Stimulated activated CD8-positive, alpha-beta memory T cell treated with anti-CD3 and anti-CD28 coated beads, Interleukin-12 subunit alpha, Interleukin-12 subunit beta, amount 100 ng/mL, for 24 hours (primary cell): ENCODE data around the gene OPHN1.

Experiments
- DNase-seq: peaks from one replicate; pipeline ENCODE4 v3.0.0-alpha.2; 2020; ENCODE audit errors: extremely low read depth

The OPHN1 gene, protein sequence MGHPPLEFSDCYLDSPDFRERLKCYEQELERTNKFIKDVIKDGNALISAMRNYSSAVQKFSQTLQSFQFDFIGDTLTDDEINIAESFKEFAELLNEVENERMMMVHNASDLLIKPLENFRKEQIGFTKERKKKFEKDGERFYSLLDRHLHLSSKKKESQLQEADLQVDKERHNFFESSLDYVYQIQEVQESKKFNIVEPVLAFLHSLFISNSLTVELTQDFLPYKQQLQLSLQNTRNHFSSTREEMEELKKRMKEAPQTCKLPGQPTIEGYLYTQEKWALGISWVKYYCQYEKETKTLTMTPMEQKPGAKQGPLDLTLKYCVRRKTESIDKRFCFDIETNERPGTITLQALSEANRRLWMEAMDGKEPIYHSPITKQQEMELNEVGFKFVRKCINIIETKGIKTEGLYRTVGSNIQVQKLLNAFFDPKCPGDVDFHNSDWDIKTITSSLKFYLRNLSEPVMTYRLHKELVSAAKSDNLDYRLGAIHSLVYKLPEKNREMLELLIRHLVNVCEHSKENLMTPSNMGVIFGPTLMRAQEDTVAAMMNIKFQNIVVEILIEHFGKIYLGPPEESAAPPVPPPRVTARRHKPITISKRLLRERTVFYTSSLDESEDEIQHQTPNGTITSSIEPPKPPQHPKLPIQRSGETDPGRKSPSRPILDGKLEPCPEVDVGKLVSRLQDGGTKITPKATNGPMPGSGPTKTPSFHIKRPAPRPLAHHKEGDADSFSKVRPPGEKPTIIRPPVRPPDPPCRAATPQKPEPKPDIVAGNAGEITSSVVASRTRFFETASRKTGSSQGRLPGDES

DNA sequence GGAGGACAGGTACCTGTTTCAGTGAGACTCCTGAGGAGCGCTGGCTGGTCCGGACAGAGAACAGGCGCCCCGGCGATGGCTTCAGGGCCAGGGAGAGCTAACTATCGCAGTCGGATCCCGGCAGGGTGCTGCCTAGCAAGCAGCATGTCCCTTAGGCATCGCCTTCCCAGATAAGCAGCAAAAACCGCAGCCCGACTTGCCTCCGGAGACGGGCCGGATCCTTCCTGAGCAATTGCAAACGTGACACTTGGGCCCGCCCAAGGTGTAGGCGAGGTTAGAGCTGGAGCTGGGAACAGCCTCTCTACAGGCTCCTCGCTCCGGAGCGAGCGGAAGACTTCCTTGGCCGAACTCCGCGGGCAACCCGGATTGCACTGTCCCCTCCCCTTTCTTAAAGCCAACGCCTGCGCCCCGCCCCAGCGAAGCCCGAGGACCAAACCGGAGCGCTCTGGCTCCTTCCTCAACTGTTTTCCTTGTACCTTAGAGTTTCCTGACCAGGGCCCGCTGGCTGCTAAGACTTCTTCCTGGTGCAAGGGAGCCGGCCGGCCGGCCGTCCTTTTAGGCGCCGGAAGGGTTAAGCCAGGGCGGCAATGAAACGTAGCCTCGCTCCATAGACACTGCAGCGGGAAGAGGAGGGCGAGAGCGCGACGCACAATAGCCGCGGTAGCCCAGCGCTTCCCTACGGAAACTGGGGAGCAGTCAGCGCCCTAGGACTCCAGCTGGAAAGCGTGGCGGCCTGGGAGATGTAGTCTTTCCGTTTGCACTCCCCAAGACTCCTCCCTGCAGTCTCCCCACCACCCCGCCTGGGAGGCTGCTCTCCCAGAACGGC is at the start of gene OPHN1:
OPHN1 (minus strand) TSS at position 341 of the 826 bp plus-strand sequence. CDS start 475 bp downstream, outside the sequence.
- DNase-seq, result no peak

GRCh38 chrX:68480969-68481368 is 47.7 kb upstream of the OPHN1 start:
- no peak for DNase-seq

DNA sequence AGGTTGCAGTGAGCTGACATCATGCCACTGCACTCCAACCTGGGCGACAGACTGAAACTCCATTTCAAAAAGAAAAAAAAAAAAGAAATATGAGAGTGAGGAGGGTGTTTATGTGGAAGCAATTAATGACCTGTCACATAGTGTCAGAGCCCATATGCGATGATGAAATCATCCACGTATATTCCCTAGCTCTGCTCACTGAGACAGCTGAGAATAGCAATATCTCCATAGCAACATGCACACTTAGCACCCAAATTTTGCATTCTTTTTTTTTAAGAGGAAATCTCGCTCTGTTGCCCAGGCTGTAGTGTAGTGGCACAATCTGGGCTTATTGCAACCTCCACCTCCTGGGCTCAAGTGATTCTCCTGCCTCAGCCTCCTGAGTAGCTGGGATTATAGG is 31.5 kb upstream of the OPHN1 start:
- no peak for DNase-seq

DNA sequence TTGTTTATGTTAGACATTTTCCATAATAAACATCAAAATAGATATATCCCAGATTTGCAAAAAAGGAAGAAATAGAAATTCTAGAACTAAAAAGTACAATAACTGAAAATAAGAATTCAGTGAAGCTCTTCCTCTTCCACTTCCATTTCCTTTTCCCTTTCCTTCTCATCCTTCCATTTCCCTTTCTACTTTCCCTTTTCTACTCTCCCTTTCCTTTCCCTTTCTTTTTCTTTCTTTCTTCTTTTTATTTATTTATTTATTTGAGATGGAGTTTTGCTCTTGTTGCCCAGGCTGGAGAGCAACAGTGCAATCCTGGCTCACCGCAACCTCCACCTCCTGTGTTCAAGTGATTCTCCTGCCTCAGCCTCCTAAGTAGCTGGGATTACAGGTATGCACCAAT is 30.6 kb upstream of the OPHN1 start:
- no peak for DNase-seq

DNA sequence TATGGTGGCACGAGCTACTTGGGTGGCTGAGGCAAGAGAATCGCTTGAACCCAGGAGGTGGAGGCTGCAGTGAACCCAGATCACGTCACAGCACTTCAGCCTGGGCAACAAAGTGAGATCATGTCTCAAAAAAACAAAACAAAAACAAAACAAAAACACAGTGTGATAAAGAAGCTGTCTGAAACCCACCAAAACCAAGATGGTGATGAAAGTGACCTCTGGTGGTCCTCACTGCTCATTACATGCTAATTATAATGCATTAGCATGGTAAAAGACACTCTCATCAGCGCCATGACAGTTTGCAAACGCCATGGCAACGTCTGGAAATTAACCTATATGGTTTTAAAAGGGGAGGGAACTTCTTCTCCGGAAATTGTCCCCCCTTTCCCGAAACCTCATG is 29.4 kb upstream of the OPHN1 start:
- no peak for DNase-seq

DNA sequence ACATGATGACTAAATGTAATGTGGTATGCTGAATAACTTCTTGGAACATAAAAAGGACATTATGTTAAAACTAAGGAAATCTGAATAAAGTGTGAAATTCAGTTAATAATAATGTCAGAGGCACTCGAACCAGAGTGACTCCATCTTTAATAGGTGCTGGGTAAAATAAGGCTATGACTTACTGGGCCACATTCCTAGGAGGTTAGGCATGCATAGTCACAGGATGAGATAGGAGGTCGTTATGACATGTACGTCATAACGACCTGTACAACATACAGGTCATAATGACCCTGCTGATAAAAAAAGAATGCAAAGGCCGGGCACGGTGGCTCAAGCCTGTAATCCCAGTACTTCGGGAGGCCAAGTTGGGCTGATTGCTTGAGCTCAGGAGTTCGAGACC is 28.9 kb upstream of the OPHN1 start:
- no peak for DNase-seq

- DNase-seq, result no peak
Measured at GRCh38 chrX:68461576-68461975, 28.3 kb upstream of the OPHN1 start.

GRCh38 chrX:68461093-68461492 is 27.8 kb upstream of the OPHN1 start:
- DNase-seq, result no peak

GRCh38 chrX:68455151-68455510 is 21.8 kb upstream of the OPHN1 start:
- no peak for DNase-seq

DNA sequence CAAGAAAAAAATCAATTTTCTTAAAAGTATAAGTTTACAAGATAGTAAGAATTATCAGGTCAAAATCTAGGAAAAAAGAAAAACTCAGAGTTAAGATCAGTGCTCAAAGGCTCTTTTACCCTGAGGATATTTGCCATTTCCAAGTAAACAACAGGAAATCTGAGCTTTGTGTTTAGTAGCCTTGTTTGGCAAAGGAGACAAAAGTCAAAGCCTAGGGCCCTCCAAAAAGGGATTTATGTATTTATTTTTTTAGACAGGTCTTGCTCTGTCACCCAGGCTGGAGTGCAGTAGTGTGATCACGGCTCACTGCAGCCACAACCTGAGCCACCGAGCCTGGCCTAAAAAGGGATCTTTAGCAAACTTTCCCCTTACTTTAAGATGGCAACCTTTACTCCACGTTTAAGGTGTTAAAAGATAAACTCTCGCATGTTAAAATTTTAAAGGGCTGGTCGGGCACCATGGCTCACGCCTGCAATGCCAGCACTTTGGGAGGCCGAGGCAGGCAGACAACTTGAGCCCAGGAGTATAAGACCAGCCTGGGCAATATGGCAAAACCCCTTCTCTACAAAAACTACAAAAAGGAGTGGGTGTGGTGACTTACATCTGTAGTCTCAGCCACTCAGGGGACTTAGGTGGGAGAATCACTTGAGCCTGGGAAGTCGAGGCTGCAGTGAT is 21.3 kb upstream of the OPHN1 start:
- DNase-seq, result no peak

- no peak for DNase-seq
Measured at GRCh38 chrX:68451720-68452119, 18.4 kb upstream of the OPHN1 start.

GRCh38 chrX:68443155-68443868 is 10.0 kb upstream of the OPHN1 start:
- DNase-seq, result no peak

GRCh38 chrX:68440940-68441339 is 7.6 kb upstream of the OPHN1 start:
- DNase-seq, result no peak

- DNase-seq, result no peak
Measured at GRCh38 chrX:68440442-68440841, 7.1 kb upstream of the OPHN1 start.

- DNase-seq, result no peak
Measured at GRCh38 chrX:68439341-68439740, 6.0 kb upstream of the OPHN1 start.

GRCh38 chrX:68438575-68438974 is 5.3 kb upstream of the OPHN1 start:
- no peak for DNase-seq

DNA sequence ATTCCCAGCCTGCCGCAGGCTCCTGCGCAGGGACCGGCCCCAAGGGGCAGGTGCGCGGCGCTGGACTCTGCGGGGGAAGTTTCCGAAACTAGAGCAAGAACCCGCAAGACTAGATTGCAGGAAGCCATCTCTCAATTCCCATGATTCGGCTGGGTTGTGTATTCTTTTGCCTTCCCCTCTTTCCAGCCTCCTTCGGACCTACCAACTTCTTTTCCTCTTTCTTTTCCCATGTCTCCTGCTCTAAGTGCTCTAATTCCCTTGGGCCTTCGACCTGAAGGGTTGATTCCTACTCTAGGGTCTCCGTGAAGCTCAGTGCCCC is 645 bp upstream of the OPHN1 start:
- no peak for DNase-seq

- no peak for DNase-seq
Measured at GRCh38 chrX:68432648-68433047, 647 bp downstream of the OPHN1 start.

DNA sequence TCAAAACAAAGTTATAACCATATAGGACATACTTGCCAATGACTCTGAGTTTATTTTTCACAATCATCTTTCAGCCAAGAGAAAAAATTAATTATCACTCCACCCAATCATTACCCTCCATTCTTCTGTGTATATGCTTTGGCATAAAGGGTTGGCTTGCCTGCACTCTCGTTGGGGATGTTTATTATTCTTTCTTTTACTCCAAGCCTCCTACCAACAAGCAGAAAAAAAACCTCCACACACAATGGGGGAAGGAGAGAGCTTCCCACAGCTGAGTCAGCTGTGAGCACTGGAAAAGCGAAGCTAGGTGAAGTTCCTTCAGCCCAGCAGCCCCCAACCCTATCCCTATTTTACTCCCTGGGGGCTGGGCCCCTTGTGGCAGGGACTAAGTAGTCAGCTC is 1.5 kb downstream of the OPHN1 start:
- no peak for DNase-seq

- no peak for DNase-seq
Measured at GRCh38 chrX:68429216-68429615, 4.1 kb downstream of the OPHN1 start.

- DNase-seq, result no peak
Measured at GRCh38 chrX:68428431-68428830, 4.9 kb downstream of the OPHN1 start.
